G401.6 (cell line): ENCODE results near the gene ARPP19.
A peak's percentile ranks its signal among the peaks of the same experiment; 100 is the strongest.
"Not testable (repeated sequence)": the region's sequence is repeated elsewhere in the genome, so short reads cannot be mapped to it uniquely, and the experiment has no call there.

Experiments
- FAIRE-seq: peaks from 2 replicates; lab custom pipeline; 2012; peaks lifted over from hg19 to GRCh38; lab: Jason Lieb, UNC

ARPP19 gene, protein sequence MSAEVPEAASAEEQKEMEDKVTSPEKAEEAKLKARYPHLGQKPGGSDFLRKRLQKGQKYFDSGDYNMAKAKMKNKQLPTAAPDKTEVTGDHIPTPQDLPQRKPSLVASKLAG

GRCh38 chr15:52568601-52569585, at the start of gene ARPP19:
ARPP19 (minus strand) TSS chr15:52569030; CDS start chr15:52568892, 138 bp downstream.
- FAIRE-seq = peak; percentile 78

DNA sequence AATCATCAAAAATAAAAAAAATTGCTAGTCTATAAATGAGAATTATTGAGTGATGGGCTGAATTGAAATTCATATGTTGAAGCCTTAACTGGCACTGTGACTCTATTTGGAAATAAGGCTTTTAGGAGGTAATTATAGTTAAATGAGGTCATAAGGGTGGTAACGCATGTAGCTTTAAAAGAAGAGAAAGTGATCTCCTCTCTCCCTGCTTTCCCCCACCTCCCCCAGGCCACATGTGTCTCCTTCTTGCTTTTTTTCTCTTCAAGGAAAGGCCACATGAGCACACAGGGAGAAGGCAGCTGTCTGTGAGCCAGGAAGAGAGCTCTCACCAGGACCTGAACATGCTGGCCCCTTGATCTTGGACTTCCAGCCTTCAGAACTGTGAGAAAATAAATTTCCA, 48.2 kb upstream of the ARPP19 start:
- FAIRE-seq = no peak

GRCh38 chr15:52615302-52615701, 46.5 kb upstream of the ARPP19 start:
- FAIRE-seq = no peak

GRCh38 chr15:52609593-52609992, 40.8 kb upstream of the ARPP19 start:
- no peak for FAIRE-seq

GRCh38 chr15:52584414-52584813, 15.6 kb upstream of the ARPP19 start:
- no peak for FAIRE-seq

- FAIRE-seq = no peak
These were observed 11.0 kb upstream of the ARPP19 start for GRCh38 chr15:52579852-52580251.

DNA sequence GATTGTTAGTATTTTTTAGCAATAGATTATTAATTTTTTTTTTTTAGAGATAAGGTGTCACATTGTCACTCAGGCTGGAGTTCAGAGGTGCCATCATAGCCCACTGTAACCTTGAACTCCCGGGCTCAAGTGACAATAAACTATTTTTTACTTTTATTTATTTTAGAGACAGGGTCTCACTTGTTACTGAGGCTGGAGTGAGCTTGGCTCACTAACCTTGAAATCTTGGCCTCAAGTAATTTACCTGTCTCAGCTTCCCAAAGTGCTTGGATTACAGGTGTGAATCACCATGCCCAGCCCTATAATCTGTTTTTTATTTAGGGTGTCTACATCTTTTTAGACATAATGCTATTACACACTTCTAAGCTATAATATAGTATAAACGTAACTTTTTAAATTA, 7.9 kb upstream of the ARPP19 start:
- FAIRE-seq = no peak

DNA sequence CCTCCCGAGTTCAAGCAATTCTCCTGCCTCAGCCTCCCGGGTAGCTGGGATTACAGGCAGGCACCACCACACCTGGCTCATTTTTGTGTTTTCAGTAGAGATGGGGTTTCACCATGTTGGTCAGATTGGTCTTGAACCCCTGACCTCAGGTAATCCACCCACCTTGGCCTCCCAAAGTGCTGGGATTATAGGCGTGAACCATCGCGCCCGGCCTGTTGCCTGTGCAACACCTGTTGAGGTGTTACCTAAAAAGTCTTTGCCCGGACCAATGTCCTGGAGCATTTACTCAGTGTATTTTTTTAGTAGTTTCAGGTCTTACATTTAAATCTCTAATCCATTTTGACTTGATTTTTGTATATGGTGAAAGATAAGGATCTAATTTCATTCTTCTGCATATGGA, 6.7 kb upstream of the ARPP19 start:
- not testable (repeated sequence) for FAIRE-seq

- FAIRE-seq = no peak
These were observed 6.2 kb upstream of the ARPP19 start for GRCh38 chr15:52575072-52575471.

DNA sequence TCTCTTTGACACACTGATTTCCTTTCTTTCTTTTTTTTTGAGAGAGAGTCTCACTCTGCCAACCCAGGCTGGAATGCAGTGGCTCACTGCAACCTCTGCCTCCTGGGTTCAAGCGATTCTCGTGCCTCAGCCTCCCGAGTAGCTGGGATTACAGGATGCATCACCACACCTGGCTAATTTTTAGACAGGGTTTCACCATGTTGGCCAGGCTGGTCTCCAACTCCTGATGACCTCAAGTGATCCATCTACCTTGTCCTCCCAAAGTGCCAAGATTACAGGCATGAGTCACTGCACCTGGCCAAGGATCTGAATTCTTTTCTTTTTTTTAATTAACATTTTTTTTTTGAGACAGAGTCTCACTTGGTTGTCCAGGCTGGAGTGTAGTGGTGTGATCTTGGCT, 5.8 kb upstream of the ARPP19 start:
- not testable (repeated sequence) for FAIRE-seq

DNA sequence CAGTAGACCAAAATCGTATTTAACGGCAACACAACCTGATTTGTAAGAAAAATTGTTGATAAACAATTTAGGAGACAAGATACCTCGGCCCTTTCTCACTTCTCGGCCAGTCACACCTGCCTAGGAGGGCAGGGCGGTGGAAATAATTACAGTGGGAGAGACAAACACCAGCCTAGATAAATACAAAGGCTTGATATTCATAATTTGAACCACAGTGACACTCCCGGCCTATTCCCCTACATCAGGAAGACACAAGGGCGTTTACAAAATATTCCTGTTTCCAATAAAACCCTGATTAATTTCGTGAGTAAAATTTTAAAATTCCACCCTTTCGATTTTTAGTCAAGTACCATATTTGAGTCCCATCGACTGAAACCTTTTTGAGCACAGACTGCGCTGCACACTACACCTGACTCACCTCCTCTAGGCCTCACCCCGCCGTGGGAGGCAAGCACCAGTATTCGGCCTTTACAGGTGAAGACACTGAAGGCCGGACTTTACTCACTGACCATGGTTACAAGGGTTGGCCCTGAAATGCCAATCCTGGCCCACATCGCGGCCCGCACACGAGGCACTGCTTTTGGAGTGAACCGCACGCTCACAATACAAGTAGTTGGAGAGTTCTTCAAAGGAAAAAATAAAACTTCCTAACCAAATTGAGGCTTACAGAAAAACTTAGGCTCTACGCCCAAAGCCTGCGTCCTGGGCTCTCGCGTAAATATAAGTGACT, 794 bp downstream of the ARPP19 start:
- no peak for FAIRE-seq

GRCh38 chr15:52566889-52567288, 1.9 kb downstream of the ARPP19 start:
- no peak for FAIRE-seq

DNA sequence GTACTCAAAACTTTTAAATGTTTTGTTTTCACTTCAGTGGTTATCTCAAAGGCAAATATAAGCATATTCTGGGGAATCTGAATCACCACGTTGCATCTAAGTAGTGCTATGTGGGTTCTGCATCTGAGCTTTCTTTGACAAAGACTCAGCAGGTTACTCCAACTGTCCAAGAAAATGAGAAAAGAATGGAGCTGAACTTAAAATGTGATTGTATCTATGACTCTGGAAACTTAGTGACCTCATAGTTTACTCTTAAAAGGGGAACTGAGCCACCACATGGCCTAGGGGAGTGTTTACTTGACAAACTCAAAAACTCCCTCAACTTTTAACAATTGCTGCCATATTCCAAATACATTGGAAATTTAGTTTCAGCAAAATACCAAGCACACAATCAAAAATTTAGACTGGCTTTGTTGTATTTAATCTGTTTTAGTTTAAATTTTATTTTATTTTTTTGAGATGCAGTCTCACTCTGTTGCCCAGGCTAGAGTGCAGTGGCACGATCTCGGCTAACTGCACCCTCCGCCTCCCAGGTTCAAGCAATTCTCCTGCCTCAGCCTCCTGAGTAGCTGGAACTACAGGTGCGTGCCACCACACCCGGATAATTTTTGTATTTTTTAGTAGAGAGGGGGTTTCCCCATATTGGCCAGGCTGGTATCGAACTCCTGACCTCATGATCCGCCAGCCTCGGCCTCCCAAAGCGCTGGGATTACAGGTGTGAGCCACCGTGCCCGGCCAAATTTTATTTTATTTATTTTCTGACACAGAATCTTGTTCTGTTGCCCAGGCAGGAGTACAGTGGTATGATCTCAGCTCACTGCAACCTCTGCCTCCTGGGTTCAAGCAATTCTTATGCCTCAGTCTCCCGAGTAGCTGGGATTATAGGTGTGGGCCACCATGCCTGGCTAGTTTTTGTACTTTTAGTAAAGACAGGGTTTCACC, 3.1 kb downstream of the ARPP19 start:
- FAIRE-seq = not testable (repeated sequence)

DNA sequence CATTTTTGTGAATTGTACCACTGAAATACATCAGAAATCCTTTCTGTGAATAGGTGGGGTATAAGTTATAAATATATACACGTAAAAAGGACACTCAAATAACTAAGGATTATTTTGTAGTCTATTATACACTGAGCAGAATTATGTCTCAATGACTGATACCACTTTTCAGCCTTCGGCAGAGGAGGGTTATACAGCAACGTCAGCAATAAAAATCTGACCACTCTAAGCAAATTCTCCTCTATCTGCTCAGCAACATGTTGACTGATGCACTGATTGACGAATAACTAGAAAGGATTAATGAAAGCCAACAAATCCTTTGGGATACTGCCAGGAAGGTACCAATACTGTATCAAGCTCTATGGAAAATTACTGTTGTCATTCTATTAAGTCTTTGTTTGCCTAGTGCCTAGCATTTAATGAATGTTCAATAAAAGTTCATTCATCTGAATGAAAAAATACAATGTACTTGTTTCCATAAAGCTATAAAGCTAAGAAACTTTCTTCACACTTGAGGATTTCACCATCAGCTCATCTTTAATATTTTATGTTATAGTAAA, 5.2 kb downstream of the ARPP19 start:
- FAIRE-seq = no peak

GRCh38 chr15:52559575-52559974, 9.3 kb downstream of the ARPP19 start:
- no peak for FAIRE-seq

GRCh38 chr15:52559022-52559421, 9.8 kb downstream of the ARPP19 start:
- FAIRE-seq = no peak

DNA sequence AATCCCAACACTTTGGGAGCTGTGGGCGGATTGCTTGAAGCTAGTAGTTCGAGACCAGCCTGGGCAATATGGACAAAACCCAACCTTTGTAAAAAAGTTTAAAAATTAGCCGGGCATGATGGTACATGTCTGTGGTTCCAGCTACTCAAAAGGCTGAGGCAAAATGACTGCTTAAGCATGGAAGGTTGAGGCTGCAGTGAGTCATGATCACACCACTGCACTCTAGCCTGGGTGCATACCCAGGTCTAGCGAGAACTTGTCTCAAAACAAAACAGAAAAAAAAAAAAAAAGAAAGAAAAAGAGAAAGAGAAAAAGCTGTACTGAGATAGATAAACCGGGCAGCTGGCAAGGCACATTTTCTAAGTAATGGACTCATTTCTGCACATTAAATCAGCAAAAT, 10.6 kb downstream of the ARPP19 start:
- no peak for FAIRE-seq

- no peak for FAIRE-seq
These were observed 11.6 kb downstream of the ARPP19 start for GRCh38 chr15:52557274-52557641.

DNA sequence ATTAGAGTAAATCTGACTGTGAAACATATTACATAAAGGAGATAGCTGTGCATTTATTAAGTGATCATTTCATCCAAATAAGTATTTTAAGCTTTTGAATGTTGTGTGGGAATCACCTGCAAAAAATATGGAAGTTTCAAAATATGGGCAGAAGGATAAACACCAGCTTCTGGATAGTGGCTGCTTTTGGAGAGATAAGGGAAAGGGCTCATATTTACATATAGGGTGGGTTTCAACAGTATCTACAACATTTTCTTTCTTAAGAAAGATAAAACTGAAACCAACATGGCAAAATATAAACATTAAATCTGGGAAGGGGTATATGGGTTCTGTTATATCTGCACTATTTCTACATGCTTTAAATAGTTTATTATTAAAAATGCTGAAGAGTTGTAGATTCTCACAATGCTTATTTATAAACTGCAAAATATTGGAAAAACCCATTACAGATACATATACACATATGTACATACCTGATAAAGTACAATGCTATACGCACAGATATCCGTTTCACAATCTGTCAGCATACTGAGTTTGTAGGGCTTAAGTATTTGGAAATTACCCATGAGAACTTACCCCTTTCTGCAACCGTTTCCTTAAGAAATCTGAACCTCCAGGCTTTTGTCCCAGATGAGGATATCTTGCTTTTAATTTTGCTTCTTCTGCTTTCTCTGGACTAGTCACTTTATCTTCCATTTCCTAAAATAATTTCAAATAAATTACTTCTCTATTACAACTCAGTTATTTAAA, 12.1 kb downstream of the ARPP19 start:
- no peak for FAIRE-seq

DNA sequence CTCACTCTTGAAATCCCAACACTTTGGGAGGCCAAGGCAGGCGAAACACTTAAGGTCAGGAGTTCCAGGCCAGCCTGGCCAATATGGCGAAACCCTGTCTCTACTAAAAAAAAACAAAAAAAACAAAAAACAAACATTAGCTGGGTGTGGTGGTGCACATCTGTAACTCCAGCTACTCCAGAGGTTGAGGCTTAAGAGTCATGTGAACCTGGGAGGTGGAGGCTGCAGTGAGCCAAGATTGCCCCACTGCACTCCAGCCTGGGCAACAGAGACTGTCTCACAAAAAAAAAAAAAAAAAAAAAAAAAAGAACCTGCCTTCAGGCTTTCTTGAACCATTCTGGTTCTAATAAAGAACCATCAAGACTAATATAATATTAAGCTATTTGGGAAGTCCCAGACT, 16.5 kb downstream of the ARPP19 start:
- no peak for FAIRE-seq

- no peak for FAIRE-seq
These were observed 17.1 kb downstream of the ARPP19 start for GRCh38 chr15:52551762-52552161.
